ENCODE results near the gene ABCB4. TPM values are rescaled to one million over a fixed set of nuclear protein-coding genes. Genes with fewer than 3 reads are reported as not detected.
"Not testable (repeated sequence)": the region's sequence is repeated elsewhere in the genome, so short reads cannot be mapped to it uniquely, and the experiment has no call there.

Gene ABCB4
- polyA plus RNA-seq, 1 donor = 1.0 TPM

DNA sequence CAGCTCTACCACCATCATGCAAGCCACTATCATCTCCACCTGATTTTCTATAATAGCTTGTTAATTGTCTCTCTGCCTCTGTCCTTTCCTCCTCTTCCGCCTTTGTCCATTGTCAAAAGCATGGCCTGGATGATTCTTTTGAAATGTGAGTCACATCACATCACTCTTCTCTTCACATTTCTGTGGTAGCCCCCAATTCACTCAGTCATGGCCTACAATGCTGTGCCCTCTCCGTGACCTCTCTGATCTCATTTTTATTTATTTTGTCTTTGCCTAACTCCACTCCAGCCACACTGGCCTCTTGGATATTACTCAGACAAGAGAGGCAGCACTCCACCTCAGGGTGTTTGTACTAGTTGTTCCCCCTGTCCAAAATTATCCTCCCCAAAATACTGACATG is 4.9 kb upstream of the ABCB4 start:
- WGBS (ENCODE audit: insufficient coverage, low lambda C conversion rate) = 71% methylated on average over 1 of the region's 2 CpGs
- H3K27ac ChIP-seq (ENCODE audit: low read length) = no peak overlapping the region
- DNase-seq = no peak
- H3K36me3 ChIP-seq (ENCODE audit: control insufficient read depth, insufficient read depth, low read length) = no peaks in the 10 kb centered on the region
- no peak overlapping the region for H3K4me3 ChIP-seq (ENCODE audit: low read length)
- H3K9me3 ChIP-seq (ENCODE audit: control insufficient read depth, low read depth, low read length) = no peaks in the 10 kb centered on the region
- no peaks in the 10 kb centered on the region for H3K4me1 ChIP-seq (ENCODE audit: control insufficient read depth, insufficient read depth, low read length)
- H3K27me3 ChIP-seq (ENCODE audit: control insufficient read depth, insufficient read depth, low read length) = peaks cover 9% of the 10 kb centered on the region

GRCh38 chr7:87479951-87480350 is 4.5 kb upstream of the ABCB4 start:
- DNase-seq = no peak
- no peaks in the 10 kb centered on the region for H3K9me3 ChIP-seq (ENCODE audit: control insufficient read depth, low read depth, low read length)
- peaks cover 3% of the 10 kb centered on the region for H3K4me1 ChIP-seq (ENCODE audit: control insufficient read depth, insufficient read depth, low read length)
- no peak overlapping the region for H3K4me3 ChIP-seq (ENCODE audit: low read length)
- no peak overlapping the region for H3K27ac ChIP-seq (ENCODE audit: low read length)
- WGBS (ENCODE audit: insufficient coverage, low lambda C conversion rate) = no CpG with 5 or more reads among the region's 2 CpGs
- H3K27me3 ChIP-seq (ENCODE audit: control insufficient read depth, insufficient read depth, low read length) = peaks cover 12% of the 10 kb centered on the region
- no peaks in the 10 kb centered on the region for H3K36me3 ChIP-seq (ENCODE audit: control insufficient read depth, insufficient read depth, low read length)

GRCh38 chr7:87476179-87476557 is 688 bp upstream of the ABCB4 start:
- no peak for DNase-seq
- Histone ChIP-seq H3K27me3 (ENCODE audit: control insufficient read depth, insufficient read depth, low read length) (peaks cover 12% of the 10 kb centered on the region), H3K4me3 (ENCODE audit: low read length) (no peak overlapping the region), H3K9me3 (ENCODE audit: control insufficient read depth, low read depth, low read length) (no peaks in the 10 kb centered on the region), H3K4me1 (ENCODE audit: control insufficient read depth, insufficient read depth, low read length) (peaks cover 13% of the 10 kb centered on the region), H3K27ac (ENCODE audit: low read length) (no peak overlapping the region), H3K36me3 (ENCODE audit: control insufficient read depth, insufficient read depth, low read length) (no peaks in the 10 kb centered on the region)
- no CpG with 5 or more reads among the region's 8 CpGs for WGBS (ENCODE audit: insufficient coverage, low lambda C conversion rate)

GRCh38 chr7:87474533-87475358 is 734 bp downstream of the ABCB4 start:
- 0% methylated on average over 3 of the region's 14 CpGs for WGBS (ENCODE audit: insufficient coverage, low lambda C conversion rate)
- Histone ChIP-seq H3K36me3 (ENCODE audit: control insufficient read depth, insufficient read depth, low read length) (no peaks in the 10 kb centered on the region), H3K27ac (ENCODE audit: low read length) (no peak overlapping the region), H3K4me3 (ENCODE audit: low read length) (peak overlapping the region; percentile 7), H3K4me1 (ENCODE audit: control insufficient read depth, insufficient read depth, low read length) (peaks cover 13% of the 10 kb centered on the region), H3K9me3 (ENCODE audit: control insufficient read depth, low read depth, low read length) (no peaks in the 10 kb centered on the region), H3K27me3 (ENCODE audit: control insufficient read depth, insufficient read depth, low read length) (peaks cover 12% of the 10 kb centered on the region)
- DNase-seq = peak; percentile 16 to 29

DNA sequence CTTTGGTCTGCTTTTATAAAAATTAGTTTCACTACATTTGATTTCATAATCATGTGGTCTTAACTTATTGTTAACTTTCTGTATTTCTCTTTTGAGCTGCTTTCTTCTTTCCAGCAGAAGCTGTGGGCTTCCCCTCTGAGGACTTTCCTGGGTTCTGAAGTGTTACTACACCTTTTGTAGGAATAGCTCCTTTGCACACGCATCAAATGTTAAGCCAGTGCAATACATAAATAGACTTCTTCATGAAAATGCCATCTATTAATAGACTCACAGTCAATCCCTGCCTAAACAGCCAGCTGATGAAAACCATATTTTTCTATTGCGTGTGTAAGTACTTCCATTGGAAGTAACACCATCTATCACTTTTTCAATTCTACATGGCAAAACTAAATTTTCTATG is 1.5 kb downstream of the ABCB4 start:
- peaks cover 13% of the 10 kb centered on the region for H3K4me1 ChIP-seq (ENCODE audit: control insufficient read depth, insufficient read depth, low read length)
- no peak overlapping the region for H3K27ac ChIP-seq (ENCODE audit: low read length)
- H3K4me3 ChIP-seq (ENCODE audit: low read length) = no peak overlapping the region
- H3K9me3 ChIP-seq (ENCODE audit: control insufficient read depth, low read depth, low read length) = no peaks in the 10 kb centered on the region
- H3K27me3 ChIP-seq (ENCODE audit: control insufficient read depth, insufficient read depth, low read length) = peaks cover 12% of the 10 kb centered on the region
- no peak for DNase-seq
- 83% methylated on average over 1 of the region's 2 CpGs for WGBS (ENCODE audit: insufficient coverage, low lambda C conversion rate)
- H3K36me3 ChIP-seq (ENCODE audit: control insufficient read depth, insufficient read depth, low read length) = no peaks in the 10 kb centered on the region

DNA sequence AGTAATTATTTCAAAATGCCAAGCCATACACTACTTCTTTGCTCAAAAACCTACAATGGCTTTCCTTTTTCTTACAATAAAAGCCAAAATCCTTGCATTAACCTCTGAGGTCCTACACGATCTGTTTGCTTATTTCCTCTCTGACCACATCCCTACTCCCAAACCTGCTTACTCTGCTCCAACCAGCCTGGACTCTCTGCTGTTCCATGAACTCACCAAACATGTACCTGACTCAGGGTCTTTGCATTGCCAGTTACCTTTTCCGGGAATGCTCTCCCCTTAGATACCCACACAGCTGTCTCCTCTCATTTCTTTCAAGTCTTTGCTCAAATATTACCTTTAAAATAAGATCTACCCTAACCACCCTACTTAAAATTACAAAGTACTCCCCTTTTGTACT is 2.3 kb downstream of the ABCB4 start:
- Histone ChIP-seq H3K36me3 (ENCODE audit: control insufficient read depth, insufficient read depth, low read length) (no peaks in the 10 kb centered on the region), H3K27me3 (ENCODE audit: control insufficient read depth, insufficient read depth, low read length) (peaks cover 12% of the 10 kb centered on the region), H3K4me3 (ENCODE audit: low read length) (no peak overlapping the region), H3K9me3 (ENCODE audit: control insufficient read depth, low read depth, low read length) (no peaks in the 10 kb centered on the region), H3K27ac (ENCODE audit: low read length) (no peak overlapping the region), H3K4me1 (ENCODE audit: control insufficient read depth, insufficient read depth, low read length) (peaks cover 13% of the 10 kb centered on the region)
- no peak for DNase-seq
- WGBS (ENCODE audit: insufficient coverage, low lambda C conversion rate) = 80% methylated on average over 1 of the region's 2 CpGs

- Histone ChIP-seq H3K27ac (ENCODE audit: low read length) (no peak overlapping the region), H3K27me3 (ENCODE audit: control insufficient read depth, insufficient read depth, low read length) (peaks cover 7% of the 10 kb centered on the region), H3K36me3 (ENCODE audit: control insufficient read depth, insufficient read depth, low read length) (no peaks in the 10 kb centered on the region), H3K9me3 (ENCODE audit: control insufficient read depth, low read depth, low read length) (no peaks in the 10 kb centered on the region), H3K4me1 (ENCODE audit: control insufficient read depth, insufficient read depth, low read length) (peaks cover 13% of the 10 kb centered on the region), H3K4me3 (ENCODE audit: low read length) (no peak overlapping the region)
- WGBS (ENCODE audit: insufficient coverage, low lambda C conversion rate) = 88% methylated on average over 1 of the region's 2 CpGs
- DNase-seq = no peak
Observed at GRCh38 chr7:87471473-87471872, 4.0 kb downstream of the ABCB4 start.

GRCh38 chr7:87469204-87469603 is 6.3 kb downstream of the ABCB4 start:
- not testable (repeated sequence) for DNase-seq; H3K27me3 ChIP-seq (ENCODE audit: control insufficient read depth, insufficient read depth, low read length); H3K27ac ChIP-seq (ENCODE audit: low read length); H3K4me1 ChIP-seq (ENCODE audit: control insufficient read depth, insufficient read depth, low read length); H3K9me3 ChIP-seq (ENCODE audit: control insufficient read depth, low read depth, low read length); H3K4me3 ChIP-seq (ENCODE audit: low read length); H3K36me3 ChIP-seq (ENCODE audit: control insufficient read depth, insufficient read depth, low read length)

- no CpG with 5 or more reads among the region's 7 CpGs for WGBS (ENCODE audit: insufficient coverage, low lambda C conversion rate)
- DNase-seq = not testable (repeated sequence)
Observed at GRCh38 chr7:87465534-87465880, 10.0 kb downstream of the ABCB4 start.

DNA sequence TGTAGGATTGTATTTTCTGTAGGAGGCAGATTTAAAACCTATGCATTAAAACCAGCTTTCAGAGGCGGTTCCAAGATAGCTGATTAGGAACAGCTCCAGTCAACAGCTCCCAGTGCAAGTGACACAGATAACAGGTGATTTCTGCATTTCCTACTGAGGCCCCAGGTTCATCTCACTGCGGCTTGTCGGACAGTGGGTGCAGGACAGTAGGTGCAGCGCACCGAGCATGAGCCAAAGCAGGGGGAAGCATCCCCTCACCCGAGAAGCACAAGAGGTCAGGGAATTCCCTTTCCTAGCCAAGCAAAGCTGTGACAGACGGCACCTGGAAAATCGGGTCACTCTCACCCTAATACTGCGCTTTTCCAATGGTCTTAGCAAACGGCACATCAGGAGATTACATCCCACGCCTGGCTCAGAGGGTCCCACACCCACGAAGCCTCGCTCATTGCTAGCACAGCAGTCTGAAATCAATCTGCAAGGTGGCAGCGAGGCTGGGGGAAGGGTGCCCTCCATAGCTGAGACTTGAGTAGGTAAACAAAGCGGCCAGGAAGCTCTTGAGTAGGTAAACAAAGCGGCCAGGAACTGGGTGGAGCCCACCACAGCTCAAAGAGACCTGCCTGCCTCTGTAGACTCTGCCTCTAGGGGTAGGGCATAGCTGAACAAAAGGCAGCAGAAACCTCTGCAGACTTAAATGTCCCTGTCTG is 10.5 kb downstream of the ABCB4 start:
- H3K9me3 ChIP-seq (ENCODE audit: control insufficient read depth, low read depth, low read length); H3K27me3 ChIP-seq (ENCODE audit: control insufficient read depth, insufficient read depth, low read length); H3K4me1 ChIP-seq (ENCODE audit: control insufficient read depth, insufficient read depth, low read length); H3K27ac ChIP-seq (ENCODE audit: low read length); H3K36me3 ChIP-seq (ENCODE audit: control insufficient read depth, insufficient read depth, low read length); H3K4me3 ChIP-seq (ENCODE audit: low read length): not testable (repeated sequence)
- peak in 1 of 2 donors; percentile 24 for DNase-seq
- no CpG with 5 or more reads among the region's 16 CpGs for WGBS (ENCODE audit: insufficient coverage, low lambda C conversion rate)

More at GRCh38 chr7:87465534-87465880, 10.0 kb downstream of the ABCB4 start:
- not testable (repeated sequence) for H3K4me3 ChIP-seq (ENCODE audit: low read length); H3K36me3 ChIP-seq (ENCODE audit: control insufficient read depth, insufficient read depth, low read length); H3K27me3 ChIP-seq (ENCODE audit: control insufficient read depth, insufficient read depth, low read length); H3K27ac ChIP-seq (ENCODE audit: low read length); H3K4me1 ChIP-seq (ENCODE audit: control insufficient read depth, insufficient read depth, low read length); H3K9me3 ChIP-seq (ENCODE audit: control insufficient read depth, low read depth, low read length)

GRCh38 chr7:87463982-87464381 is 11.5 kb downstream of the ABCB4 start:
- Histone ChIP-seq H3K4me3 (ENCODE audit: low read length) (no peak overlapping the region), H3K36me3 (ENCODE audit: control insufficient read depth, insufficient read depth, low read length) (no peaks in the 10 kb centered on the region), H3K27ac (ENCODE audit: low read length) (no peak overlapping the region), H3K27me3 (ENCODE audit: control insufficient read depth, insufficient read depth, low read length) (no peaks in the 10 kb centered on the region), H3K4me1 (ENCODE audit: control insufficient read depth, insufficient read depth, low read length) (no peaks in the 10 kb centered on the region), H3K9me3 (ENCODE audit: control insufficient read depth, low read depth, low read length) (no peaks in the 10 kb centered on the region)
- WGBS (ENCODE audit: insufficient coverage, low lambda C conversion rate) = no CpG with 5 or more reads among the region's 2 CpGs
- DNase-seq = no peak
